OCI-LY3 (cell line): ENCODE data around the gene COX8A.

Experiments
- H2AFZ ChIP-seq: fragments of 200-600, 300-600 bp; shearing (Covaris generic); 2 replicates; pipeline ENCODE4 v1.6.0; 2014; ENCODE audit warnings: antibody characterized with exemption, low read depth, low read length
- H3K27ac ChIP-seq: fragments of 200-600, 300-600 bp; sonication (generic); 2 replicates; pipeline ENCODE4 v1.5.1; 2014; ENCODE audit warnings: mild to moderate bottlenecking, low read length, moderate library complexity, mixed read lengths
- H3K27me3 ChIP-seq: fragments of 200-600, 300-600 bp; sonication (generic); 2 replicates; pipeline ENCODE4 v1.6.1; 2014; ENCODE audit warnings: low read depth, low read length, mixed read lengths
- H3K36me3 ChIP-seq: fragments of 200-600, 300-600 bp; sonication (generic); replicated peaks from 2 replicates; pipeline ENCODE3; 2014; ENCODE audit warnings: low read depth, low read length, mixed read lengths
- H3K4me1 ChIP-seq: fragments of 300-600, 200-600 bp; sonication (generic); 2 replicates; pipeline ENCODE4 v1.6.1; 2014; ENCODE audit warnings: low read length, mixed read lengths
- H3K4me2 ChIP-seq: fragments of 200-600, 300-600 bp; sonication (generic); 2 replicates; pipeline ENCODE4 v1.6.1; 2014; ENCODE audit warnings: low read length, mixed read lengths
- H3K4me3 ChIP-seq: fragments of 300-600, 200-600 bp; sonication (generic); 2 replicates; pipeline ENCODE4 v1.5.1; 2014; ENCODE audit warnings: antibody characterized with exemption, mild to moderate bottlenecking, low read length, moderate library complexity
- H3K79me2 ChIP-seq: fragments of 300-600, 200-600 bp; shearing (Covaris generic); 2 replicates; pipeline ENCODE4 v1.6.1; 2014; ENCODE audit warnings: mild to moderate bottlenecking, low read length, mixed read lengths
- H3K9ac ChIP-seq: fragments of 300-600, 200-600 bp; shearing (Covaris generic); 2 replicates; pipeline ENCODE4 v1.6.0; 2014; ENCODE audit warnings: mild to moderate bottlenecking, low read length, moderate library complexity
- H3K9me3 ChIP-seq: fragments of 200-600, 300-600 bp; shearing (Covaris generic); 2 replicates; pipeline ENCODE4 v1.6.1; 2014; ENCODE audit warnings: low read length, mixed read lengths; ENCODE audit not compliant: insufficient read depth
- H4K20me1 ChIP-seq: fragments of 200-600, 300-600 bp; sonication (generic); 2 replicates; pipeline ENCODE4 v1.6.1; 2016; ENCODE audit warnings: low read length, mixed read lengths; ENCODE audit not compliant: insufficient read depth
- EZH2phosphoT487 ChIP-seq: fragments of 200-600 bp; shearing (Covaris generic); IDR thresholded peaks from 2 replicates; pipeline ENCODE4 v1.6.1; 2018; ENCODE audit warnings: antibody characterized with exemption, mixed run types, low read depth
- TF ChIP-seq, protein P1 (sequence below): fragments of 200-600, 300-600 bp; sonication (generic); IDR thresholded peaks from 2 replicates; pipeline ENCODE4 v1.5.1; 2014; ENCODE audit warnings: antibody characterized with exemption, low read length, low read depth

The COX8A gene

DNA sequence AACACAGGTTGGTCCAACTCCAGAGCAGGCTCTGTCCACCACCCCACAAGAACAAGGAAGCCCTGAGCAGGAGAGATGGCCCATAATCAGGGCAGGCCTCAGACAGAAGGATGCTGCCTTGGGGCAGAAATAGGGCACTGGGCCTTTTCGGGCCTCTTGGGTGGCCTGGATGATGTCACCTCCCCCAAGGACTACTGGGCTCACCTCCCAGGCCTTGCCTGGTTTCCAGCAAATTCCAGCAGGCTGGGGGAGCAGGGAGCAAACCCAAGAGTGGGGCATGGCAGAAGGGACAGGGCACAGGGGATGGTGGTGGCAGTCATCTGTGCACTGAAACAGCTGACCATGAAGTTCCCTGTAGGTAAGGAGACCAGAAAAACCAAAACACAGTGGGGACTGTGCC, 41.0 kb upstream of the COX8A start:
- no peaks in the 10 kb centered on the region for H3K9me3 ChIP-seq
- no peak overlapping the region for H3K4me3 ChIP-seq
- peaks cover 9% of the 10 kb centered on the region for H3K27me3 ChIP-seq
- no peaks in the 10 kb centered on the region for H3K79me2 ChIP-seq
- no peak overlapping the region for H3K27ac ChIP-seq
- no peak for TF ChIP-seq EZH2phosphoT487
- TF ChIP-seq, protein P1, sequence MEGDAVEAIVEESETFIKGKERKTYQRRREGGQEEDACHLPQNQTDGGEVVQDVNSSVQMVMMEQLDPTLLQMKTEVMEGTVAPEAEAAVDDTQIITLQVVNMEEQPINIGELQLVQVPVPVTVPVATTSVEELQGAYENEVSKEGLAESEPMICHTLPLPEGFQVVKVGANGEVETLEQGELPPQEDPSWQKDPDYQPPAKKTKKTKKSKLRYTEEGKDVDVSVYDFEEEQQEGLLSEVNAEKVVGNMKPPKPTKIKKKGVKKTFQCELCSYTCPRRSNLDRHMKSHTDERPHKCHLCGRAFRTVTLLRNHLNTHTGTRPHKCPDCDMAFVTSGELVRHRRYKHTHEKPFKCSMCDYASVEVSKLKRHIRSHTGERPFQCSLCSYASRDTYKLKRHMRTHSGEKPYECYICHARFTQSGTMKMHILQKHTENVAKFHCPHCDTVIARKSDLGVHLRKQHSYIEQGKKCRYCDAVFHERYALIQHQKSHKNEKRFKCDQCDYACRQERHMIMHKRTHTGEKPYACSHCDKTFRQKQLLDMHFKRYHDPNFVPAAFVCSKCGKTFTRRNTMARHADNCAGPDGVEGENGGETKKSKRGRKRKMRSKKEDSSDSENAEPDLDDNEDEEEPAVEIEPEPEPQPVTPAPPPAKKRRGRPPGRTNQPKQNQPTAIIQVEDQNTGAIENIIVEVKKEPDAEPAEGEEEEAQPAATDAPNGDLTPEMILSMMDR: no peak
- H2AFZ ChIP-seq: no peak overlapping the region
- no peaks in the 10 kb centered on the region for H3K36me3 ChIP-seq
- no peaks in the 10 kb centered on the region for H4K20me1 ChIP-seq
- H3K9ac ChIP-seq: no peak overlapping the region
- no peak overlapping the region for H3K4me2 ChIP-seq
- H3K4me1 ChIP-seq: peaks cover 5% of the 10 kb centered on the region; the same call in 1 of the 2 replicates

DNA sequence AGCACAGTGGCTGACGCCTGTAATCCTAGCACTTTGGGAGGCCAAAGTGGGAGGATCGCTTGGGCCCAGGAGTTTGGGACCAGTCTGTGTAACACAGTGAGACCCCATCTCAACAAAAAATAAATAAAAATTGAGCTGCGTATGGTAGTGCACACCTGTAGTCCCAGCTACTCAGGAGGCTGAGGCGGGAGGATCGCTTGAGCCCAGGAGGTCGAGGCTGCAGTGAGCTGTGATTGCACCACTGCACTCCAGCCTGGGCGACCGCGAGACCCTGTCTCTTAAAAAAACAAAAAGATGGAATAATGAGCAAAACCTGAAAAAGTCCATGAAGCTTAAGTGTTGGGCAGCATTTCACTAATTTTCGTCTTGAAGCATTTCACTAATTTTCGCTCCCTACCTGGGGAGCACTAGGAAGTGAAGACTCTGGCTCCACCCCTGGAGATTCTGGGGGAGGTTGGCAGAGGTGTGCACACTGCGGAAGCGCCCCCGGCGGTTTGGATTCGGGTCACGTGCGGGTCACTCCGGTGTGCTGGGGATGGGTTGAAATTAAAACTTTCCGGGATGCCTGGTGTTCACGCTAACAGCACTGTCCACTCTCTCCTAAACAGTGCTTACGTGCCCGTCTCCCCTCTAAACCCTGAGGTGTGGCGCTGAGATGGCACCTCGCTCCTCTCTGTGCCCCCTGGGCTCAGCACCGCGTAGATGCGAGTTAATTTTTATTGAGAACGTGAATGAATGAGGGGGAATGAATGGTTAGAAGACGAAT, 36.5 kb upstream of the COX8A start:
- Histone ChIP-seq H3K79me2 (peaks cover 36% of the 10 kb centered on the region), H3K4me3 (peak overlapping the region; percentile 87), H2AFZ (peak overlapping the region; percentile 98), H3K4me2 (peak overlapping the region; percentile 84), H3K9me3 (no peaks in the 10 kb centered on the region), H3K4me1 (peaks cover 17% of the 10 kb centered on the region), H4K20me1 (peaks cover 4% of the 10 kb centered on the region; the same call in 1 of the 2 replicates), H3K27ac (peak overlapping the region; percentile 67), H3K36me3 (peaks cover 5% of the 10 kb centered on the region), H3K27me3 (no peaks in the 10 kb centered on the region), H3K9ac (peak overlapping the region; percentile 78)
- no peak for TF ChIP-seq EZH2phosphoT487
- TF ChIP-seq, protein P1: peak; percentile 18; the same call in 1 of the 2 replicates

DNA sequence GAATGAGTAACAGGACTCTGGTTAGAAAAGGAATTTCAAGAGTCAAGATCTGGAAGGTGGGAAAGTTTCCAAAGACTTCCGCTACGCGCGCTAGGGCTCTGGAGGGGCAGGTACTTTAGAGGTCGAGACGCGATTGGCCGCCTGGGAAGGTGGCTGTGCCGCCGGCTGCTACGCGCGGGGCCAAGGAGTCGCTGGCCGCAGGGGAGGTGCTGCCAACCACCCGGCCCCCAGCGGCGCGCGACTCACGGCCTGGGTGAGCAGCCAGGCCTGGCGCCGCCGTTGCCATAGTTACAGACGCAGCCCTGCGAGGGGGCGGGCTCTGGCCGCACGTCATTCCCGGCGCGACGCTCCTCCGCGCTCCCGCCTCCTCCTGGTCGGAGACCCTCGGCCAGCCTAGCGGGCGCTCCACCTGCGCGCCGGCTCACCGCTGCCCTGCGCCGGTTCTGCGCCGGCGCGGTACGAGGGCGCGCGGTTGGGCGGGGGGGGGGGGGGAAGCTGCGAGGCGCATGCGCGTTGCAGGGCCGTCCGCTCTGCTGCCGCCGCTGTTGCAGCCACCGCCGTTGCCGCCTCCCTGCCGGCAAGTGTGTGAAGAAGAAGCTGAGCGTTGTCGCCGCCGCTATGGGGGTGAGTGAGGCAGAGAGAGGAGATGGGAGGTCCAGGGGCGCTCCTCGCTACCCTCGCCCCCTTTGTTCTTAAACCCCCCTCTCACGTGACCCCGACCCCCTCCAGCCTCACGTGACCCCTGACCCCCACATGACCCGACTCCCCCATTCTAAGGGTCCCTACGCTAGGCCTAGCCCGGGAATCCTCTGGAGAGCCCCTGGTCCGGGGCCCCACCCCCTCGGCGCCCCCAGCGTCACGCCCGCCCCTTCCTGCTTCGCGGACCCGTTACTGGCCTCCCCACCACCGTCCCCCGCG, 35.7 kb upstream of the COX8A start, which contains the start of gene NAA40:
Gene NAA40 (plus strand): TSS at position 524 of the 918 bp plus-strand sequence. CDS start 95 bp downstream, at position 619.
- H3K4me1 ChIP-seq: peaks cover 17% of the 10 kb centered on the region
- no peaks in the 10 kb centered on the region for H3K9me3 ChIP-seq

More for the DNA sequence above, 35.7 kb upstream of the COX8A start, which contains the start of gene NAA40:
- Histone ChIP-seq H3K4me3 (peak within 1 kb of the TSS; percentile 96), H3K9ac (peak within 1 kb of the TSS; percentile 88), H2AFZ (peak within 1 kb of the TSS; percentile 98), H3K4me2 (peak within 1 kb of the TSS; percentile 90), H3K79me2 (peaks cover 44% of the 10 kb centered on the region), H4K20me1 (peaks cover 10% of the 10 kb centered on the region; the same call in 1 of the 2 replicates), H3K27me3 (no peaks in the 10 kb centered on the region), H3K36me3 (peaks cover 9% of the 10 kb centered on the region), H3K27ac (peak within 1 kb of the TSS; percentile 67)
- TF ChIP-seq EZH2phosphoT487: no peak
- TF ChIP-seq, protein P1: no peak
